GM18868 (cell line): ENCODE data around the gene PTPRB.

Experiments
- ATAC-seq: cut with Tn5 transposase; IDR thresholded peaks from one replicate; pipeline ENCODE4 v1.9.1; 2021; ENCODE audit warnings: mild to moderate bottlenecking, moderate library complexity; ENCODE audit not compliant: unreplicated experiment

The PTPRB gene

DNA sequence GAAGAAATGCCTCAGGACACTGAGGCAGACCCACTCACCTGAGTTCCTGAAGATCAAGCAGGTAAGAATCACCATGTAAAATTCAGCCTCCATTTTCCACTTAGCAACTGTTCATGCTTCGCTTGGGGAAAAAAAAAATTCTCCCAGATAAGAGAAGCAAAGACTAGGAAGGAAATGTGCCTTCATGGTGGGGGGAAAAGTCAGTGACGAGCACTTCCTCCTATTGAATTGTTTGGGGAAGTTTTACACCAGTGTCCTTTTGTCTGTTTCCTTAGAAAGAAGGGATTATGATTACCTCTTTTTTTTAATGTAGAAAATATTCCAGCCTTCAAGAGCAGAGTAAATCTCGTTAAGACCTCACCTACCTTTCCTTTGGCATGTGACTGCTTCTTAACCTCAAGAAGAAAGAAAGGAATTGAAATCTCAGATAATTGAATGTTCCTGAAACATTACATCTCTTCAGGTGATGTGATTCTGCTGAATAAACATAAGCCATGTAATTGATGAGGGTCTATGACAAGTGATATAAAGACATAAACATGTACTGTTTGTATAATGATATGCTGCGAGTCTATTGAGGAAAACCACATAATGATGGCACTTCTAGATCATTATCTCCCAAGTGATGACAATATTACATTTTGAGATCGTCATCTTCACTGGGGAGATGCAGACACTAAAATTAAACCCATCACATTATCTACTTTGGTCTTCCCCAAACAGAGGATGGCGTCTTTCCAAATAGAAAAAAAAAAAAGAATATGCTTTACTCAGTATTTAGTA is at the start of gene PTPRB:
Gene PTPRB (minus strand): TSS at position 127 of the 783 bp plus-strand sequence. CDS start 34 bp downstream, at position 93.
- ATAC-seq = no peak

DNA sequence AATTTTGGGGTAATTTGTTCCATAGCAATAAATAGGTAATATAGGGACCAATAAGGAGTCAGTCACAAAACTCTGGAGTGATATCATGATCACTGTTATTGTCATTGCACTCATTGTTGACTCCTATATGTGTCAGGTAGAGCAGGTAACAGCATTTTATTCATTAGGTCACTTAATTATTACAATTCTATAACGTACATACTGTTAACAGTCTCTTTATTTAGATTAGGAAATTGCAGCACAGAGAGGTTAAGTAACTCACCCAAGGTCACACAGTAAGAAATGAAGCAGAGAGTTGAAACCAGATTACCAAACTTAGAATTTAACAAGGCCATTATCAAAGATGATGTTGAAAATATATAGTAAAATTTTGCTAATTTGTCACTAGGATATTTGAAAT is 49.7 kb upstream of the PTPRB start:
- ATAC-seq = no peak

- ATAC-seq = no peak
These were observed 49.1 kb upstream of the PTPRB start for GRCh38 chr12:70686299-70686698.

DNA sequence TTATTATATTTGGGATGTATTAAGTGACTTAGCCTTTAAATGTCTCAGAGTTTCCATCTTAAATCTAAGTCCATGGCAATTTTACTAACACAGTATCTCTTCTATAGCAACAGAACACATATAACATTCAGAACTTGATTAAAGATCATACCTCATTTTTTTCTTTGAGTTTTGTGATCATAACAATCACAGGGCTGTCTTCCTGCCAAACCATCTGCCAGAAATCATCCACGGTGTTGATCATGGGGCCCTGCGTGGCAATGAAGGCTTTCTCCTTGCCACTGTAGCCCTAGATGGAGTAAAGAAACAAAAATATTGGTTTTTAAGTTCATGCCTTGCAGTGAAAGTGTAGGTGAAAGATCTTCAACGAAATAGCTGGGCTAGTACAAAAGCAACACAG is 46.7 kb upstream of the PTPRB start:
- ATAC-seq = no peak

DNA sequence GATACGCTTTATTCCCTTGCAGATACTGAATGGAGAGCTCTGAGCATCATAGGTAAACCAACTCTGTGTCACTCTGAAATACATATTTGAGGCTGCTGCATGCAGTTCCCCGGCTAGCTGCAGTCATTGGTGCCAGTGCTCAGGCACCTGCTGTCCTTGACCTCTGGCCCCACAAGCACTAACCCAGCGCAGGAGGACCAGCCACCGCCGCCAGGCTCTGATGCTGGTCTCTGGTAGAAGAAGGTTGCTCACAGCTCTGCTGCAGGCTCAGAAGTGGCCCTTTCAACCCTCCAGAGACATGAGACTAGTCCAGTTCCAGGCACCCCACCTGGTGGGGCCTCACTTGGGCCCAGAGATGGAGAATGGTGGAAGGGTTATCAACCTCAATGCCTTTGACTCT is 34.5 kb upstream of the PTPRB start:
- ATAC-seq = no peak

DNA sequence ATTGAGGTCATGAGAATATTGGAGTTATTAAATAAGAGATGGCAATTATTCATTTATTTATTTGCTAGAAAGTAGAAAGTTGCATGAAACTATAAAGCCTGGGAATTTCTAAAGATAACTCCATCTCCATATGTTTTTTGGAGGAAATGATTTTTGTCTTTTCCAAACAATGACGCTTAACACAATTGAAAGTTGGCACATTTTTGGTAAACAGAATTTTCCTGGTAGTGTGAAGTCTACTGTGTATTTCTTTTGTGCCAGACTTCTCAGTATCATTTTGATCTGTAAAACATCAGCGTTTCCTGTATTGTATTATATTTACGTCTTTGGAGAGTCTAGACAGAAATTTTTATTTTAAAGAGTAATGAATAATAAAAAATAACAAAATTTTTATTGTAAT is 33.7 kb upstream of the PTPRB start:
- no peak for ATAC-seq

DNA sequence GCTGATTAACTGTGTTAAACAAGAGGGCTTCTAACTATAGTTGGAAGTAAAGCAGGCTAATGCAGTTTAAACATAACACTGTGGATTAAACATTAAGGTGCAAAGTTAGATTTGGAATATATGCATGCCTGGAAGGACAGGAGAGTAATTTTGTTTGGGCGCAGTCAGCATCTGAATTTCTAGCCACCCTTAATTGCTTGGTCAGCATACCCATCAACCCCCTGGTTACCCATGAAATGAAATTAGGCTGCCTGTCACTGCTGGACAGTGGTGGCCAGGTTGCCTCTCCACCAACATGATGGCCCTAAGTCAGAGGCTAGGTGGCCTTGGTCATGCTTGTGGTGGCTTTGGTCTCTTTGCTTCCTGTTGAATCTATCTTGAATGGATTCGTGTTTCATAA is 30.0 kb upstream of the PTPRB start:
- no peak for ATAC-seq

GRCh38 chr12:70666364-70666763 is 29.1 kb upstream of the PTPRB start:
- ATAC-seq = no peak

GRCh38 chr12:70664465-70664881 is 27.2 kb upstream of the PTPRB start:
- no peak for ATAC-seq

- no peak for ATAC-seq
These were observed 26.6 kb upstream of the PTPRB start for GRCh38 chr12:70663838-70664237.

DNA sequence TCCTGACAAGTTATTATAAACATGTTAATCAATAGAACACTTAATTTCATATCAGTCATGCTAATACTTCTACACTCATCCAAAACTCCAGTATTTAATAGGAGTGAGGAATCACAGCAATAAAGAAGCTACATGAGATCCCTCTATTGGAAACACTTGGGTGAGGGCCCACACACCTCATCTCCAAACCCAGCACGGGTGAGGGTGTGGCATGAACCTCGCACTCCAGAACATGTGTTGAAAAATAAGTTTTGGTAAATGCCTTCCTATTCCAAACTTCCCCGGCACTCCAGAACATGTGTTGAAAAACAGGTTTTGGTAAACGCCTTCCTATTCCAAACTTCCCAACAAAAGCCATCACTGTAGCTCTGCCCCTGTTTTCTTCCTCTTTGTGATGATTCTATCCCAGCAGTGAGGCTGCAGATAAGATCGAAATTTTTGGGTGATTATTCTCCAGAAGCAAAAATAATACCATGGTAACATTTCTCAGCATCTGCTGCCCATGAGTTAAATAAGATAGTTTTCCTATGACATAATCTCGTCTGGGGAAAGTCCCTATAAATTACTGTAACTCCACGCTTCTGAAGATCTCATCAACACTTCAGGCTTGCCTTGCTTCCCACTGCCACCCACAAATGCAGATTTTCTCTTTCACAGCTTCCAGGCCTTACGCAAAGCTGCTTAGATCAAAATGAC is 24.4 kb upstream of the PTPRB start:
- ATAC-seq = no peak

GRCh38 chr12:70660620-70661219 is 23.5 kb upstream of the PTPRB start:
- ATAC-seq = no peak

GRCh38 chr12:70660002-70660604 is 22.9 kb upstream of the PTPRB start:
- no peak for ATAC-seq

- no peak for ATAC-seq
These were observed 21.9 kb upstream of the PTPRB start for GRCh38 chr12:70659077-70659606.

GRCh38 chr12:70657616-70658286 is 20.5 kb upstream of the PTPRB start:
- no peak for ATAC-seq

GRCh38 chr12:70652451-70652850 is 15.2 kb upstream of the PTPRB start:
- no peak for ATAC-seq

DNA sequence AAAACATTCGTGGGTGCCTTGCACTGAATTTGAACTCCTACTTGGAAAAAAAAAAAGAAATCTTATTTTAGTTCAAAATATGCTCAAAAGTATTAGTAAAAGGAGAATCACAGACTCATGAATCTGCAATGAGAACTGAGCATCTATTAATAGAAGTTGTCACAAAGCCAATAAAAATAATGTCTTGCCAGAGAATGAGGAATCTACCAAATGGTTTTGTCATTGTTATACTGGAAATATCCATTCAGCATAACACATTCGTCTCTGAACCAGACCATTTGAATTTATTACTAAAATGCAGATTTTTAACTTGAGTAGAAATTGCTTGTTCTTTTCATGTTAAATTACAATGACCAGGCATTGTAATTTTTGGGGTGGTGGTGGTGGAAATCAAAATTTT is 11.6 kb upstream of the PTPRB start:
- ATAC-seq = no peak

- ATAC-seq = no peak
These were observed 11.0 kb upstream of the PTPRB start for GRCh38 chr12:70648191-70648590.

DNA sequence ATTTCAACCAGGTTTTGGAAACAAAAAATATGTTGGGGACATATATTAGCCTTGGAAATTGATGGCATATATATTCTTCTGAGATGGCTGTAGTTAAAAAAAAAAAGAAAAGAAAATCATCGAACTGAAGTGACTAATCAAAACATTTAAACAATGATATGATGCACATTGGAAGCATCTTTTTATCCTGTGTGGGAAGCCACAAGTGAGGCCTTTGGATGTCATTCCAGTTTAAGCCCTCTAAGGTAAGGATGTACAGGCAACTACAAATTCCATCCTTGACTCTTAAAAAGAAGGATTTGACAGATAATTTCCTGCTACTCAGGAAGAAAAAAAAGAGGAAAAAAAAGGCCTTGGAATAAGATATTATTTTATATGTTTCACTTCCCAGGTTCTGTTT is 9.6 kb upstream of the PTPRB start:
- ATAC-seq = no peak

DNA sequence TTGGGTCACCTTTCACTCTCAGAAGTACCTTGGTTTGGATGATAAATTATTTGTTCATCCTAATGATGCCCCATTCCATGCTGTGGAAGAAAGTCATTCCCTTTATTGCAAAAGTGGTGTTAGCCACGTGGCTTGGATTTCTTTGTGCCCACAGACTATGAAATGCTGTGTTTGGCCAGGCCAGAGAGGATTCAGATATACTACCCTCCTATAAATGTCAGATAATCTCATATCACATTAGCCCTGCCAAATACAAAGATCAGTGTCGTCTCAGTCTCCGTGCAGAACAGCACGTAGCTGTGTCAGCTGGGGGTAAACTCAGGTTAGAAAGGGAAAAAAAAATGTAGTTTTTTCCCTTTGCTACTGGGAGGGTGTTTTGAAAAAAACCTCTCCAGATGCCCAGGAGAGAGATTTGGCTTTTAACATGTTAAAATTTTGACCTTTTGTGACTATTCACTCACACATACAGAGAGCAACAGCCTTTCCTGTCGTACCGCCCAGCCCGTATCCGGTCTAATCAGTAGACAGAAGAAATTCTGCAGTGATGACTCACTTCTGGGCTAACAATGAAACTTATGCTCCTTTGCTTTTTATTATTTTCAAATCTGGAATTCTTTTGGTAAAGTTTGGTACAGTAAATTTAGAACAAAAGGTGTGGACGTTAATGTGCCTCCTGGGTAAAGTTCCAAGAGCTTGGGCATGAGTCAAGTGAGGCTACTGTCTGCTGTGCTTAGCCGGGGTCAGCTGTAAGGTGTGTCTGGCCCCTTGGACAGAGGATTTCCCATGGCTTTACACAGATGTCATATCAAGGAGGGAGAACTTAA is 8.5 kb upstream of the PTPRB start:
- no peak for ATAC-seq
